Neural progenitor cell (in vitro differentiated cells): ENCODE results near the gene DOCK3.

Experiments
- EZH2 ChIP-seq: fragments of 200-600 bp; sonication (generic); IDR thresholded peaks from 2 replicates; pipeline ENCODE4 v1.6.1; 2017; ENCODE audit warnings: antibody characterized with exemption, mild to moderate bottlenecking, moderate library complexity
- EZH2phosphoT487 ChIP-seq: fragments of 200-600 bp; sonication (generic); IDR thresholded peaks from 2 replicates; pipeline ENCODE4 v1.6.1; 2017; ENCODE audit warnings: antibody characterized with exemption
- TF ChIP-seq, protein P1 (sequence below): fragments of 200-600 bp; sonication (generic); IDR thresholded peaks from 2 replicates; pipeline ENCODE4 v1.5.1; 2017; ENCODE audit warnings: antibody characterized with exemption, mild to moderate bottlenecking

GRCh38 chr3:50628601-50629000, 46.1 kb upstream of the DOCK3 start:
- TF ChIP-seq, protein P1, sequence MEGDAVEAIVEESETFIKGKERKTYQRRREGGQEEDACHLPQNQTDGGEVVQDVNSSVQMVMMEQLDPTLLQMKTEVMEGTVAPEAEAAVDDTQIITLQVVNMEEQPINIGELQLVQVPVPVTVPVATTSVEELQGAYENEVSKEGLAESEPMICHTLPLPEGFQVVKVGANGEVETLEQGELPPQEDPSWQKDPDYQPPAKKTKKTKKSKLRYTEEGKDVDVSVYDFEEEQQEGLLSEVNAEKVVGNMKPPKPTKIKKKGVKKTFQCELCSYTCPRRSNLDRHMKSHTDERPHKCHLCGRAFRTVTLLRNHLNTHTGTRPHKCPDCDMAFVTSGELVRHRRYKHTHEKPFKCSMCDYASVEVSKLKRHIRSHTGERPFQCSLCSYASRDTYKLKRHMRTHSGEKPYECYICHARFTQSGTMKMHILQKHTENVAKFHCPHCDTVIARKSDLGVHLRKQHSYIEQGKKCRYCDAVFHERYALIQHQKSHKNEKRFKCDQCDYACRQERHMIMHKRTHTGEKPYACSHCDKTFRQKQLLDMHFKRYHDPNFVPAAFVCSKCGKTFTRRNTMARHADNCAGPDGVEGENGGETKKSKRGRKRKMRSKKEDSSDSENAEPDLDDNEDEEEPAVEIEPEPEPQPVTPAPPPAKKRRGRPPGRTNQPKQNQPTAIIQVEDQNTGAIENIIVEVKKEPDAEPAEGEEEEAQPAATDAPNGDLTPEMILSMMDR, result no peak
- TF ChIP-seq EZH2phosphoT487, result no peak
- no peak for TF ChIP-seq EZH2
